Calu3 (cell line): Measurements from ENCODE around the gene PLEKHG4B. TPM values are rescaled to one million over a fixed set of nuclear protein-coding genes. Genes with fewer than 3 reads are reported as not detected.

ENCODE experiments used
- BruUV-seq: library from RNA; stranded (reverse); fragments of 400-500 nt; replicated peaks from 2 replicates; lab custom pipeline; 2021; lab: Mats Ljungman, UMichigan
- CTCF ChIA-PET: fragments of 300-600 bp; sonication (Branson Sonifier 250); formaldehyde crosslinking; loops from one replicate; lab custom pipeline; 2022; ENCODE audit warnings: antibody characterized with exemption; lab: Charles Lee
- DNase-seq: peaks from one replicate; pipeline ENCODE4 v3.0.0; 2022
- H3K27ac Mint-ChIP-seq: one replicate; pipeline ENCODE4 v1.8.0; 2022; ENCODE audit warnings: mixed read lengths; ENCODE audit not compliant: unreplicated experiment
- H3K27me3 Mint-ChIP-seq: one replicate; pipeline ENCODE4 v1.8.0; 2022; ENCODE audit warnings: mixed read lengths; ENCODE audit not compliant: unreplicated experiment
- H3K36me3 Mint-ChIP-seq: one replicate; pipeline ENCODE4 v1.8.0; 2022; ENCODE audit warnings: mild to moderate bottlenecking, moderate library complexity, mixed read lengths; ENCODE audit not compliant: insufficient read depth, unreplicated experiment
- H3K4me1 Mint-ChIP-seq: one replicate; pipeline ENCODE4 v1.8.0; 2022; ENCODE audit warnings: mild to moderate bottlenecking, low read depth, mixed read lengths; ENCODE audit not compliant: unreplicated experiment
- H3K4me3 Mint-ChIP-seq: one replicate; pipeline ENCODE4 v1.8.0; 2022; ENCODE audit warnings: mild to moderate bottlenecking, low read depth, moderate library complexity, mixed read lengths; ENCODE audit not compliant: unreplicated experiment
- H3K9me3 Mint-ChIP-seq: one replicate; pipeline ENCODE4 v1.8.0; 2022; ENCODE audit warnings: low read depth, mixed read lengths; ENCODE audit not compliant: unreplicated experiment
- intact Hi-C: fragments of 100-400 bp; cut with micrococcal nuclease; formaldehyde crosslinking; loops from one replicate; pipeline ENCODE4 v1.10.0; 2022; ENCODE audit not compliant: unreplicated experiment
- total RNA-seq: library from RNA; stranded (reverse); gene quantifications from 2 replicates; pipeline ENCODE4 v1.2.3, GENCODE V29; 2022
- TF ChIP-seq, protein P1 (sequence below): fragments of 200-600 bp; IDR thresholded peaks from one replicate; pipeline ENCODE4 v1.8.0; 2022; ENCODE audit warnings: antibody characterized with exemption; ENCODE audit not compliant: unreplicated experiment

PLEKHG4B gene
- total RNA-seq, 1 experiment from 2014 or later = 1.7 TPM

- intact Hi-C loops = no loop called here
- TF ChIP-seq, protein P1, sequence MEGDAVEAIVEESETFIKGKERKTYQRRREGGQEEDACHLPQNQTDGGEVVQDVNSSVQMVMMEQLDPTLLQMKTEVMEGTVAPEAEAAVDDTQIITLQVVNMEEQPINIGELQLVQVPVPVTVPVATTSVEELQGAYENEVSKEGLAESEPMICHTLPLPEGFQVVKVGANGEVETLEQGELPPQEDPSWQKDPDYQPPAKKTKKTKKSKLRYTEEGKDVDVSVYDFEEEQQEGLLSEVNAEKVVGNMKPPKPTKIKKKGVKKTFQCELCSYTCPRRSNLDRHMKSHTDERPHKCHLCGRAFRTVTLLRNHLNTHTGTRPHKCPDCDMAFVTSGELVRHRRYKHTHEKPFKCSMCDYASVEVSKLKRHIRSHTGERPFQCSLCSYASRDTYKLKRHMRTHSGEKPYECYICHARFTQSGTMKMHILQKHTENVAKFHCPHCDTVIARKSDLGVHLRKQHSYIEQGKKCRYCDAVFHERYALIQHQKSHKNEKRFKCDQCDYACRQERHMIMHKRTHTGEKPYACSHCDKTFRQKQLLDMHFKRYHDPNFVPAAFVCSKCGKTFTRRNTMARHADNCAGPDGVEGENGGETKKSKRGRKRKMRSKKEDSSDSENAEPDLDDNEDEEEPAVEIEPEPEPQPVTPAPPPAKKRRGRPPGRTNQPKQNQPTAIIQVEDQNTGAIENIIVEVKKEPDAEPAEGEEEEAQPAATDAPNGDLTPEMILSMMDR = no peak
- no peaks in the 10 kb centered on the region for H3K36me3 Mint-ChIP-seq
- DNase-seq = no peak
- peaks cover 9% of the 10 kb centered on the region for H3K4me1 Mint-ChIP-seq
- H3K9me3 Mint-ChIP-seq = no peaks in the 10 kb centered on the region
- no peak overlapping the region for H3K4me3 Mint-ChIP-seq
- H3K27ac Mint-ChIP-seq = no peak overlapping the region
- BruUV-seq = no TSS peak
- H3K27me3 Mint-ChIP-seq = peaks cover 17% of the 10 kb centered on the region
- CTCF ChIA-PET = no interaction called here
Observed at GRCh38 chr5:190366-191035, 98.5 kb downstream of the PLEKHG4B start.

DNA sequence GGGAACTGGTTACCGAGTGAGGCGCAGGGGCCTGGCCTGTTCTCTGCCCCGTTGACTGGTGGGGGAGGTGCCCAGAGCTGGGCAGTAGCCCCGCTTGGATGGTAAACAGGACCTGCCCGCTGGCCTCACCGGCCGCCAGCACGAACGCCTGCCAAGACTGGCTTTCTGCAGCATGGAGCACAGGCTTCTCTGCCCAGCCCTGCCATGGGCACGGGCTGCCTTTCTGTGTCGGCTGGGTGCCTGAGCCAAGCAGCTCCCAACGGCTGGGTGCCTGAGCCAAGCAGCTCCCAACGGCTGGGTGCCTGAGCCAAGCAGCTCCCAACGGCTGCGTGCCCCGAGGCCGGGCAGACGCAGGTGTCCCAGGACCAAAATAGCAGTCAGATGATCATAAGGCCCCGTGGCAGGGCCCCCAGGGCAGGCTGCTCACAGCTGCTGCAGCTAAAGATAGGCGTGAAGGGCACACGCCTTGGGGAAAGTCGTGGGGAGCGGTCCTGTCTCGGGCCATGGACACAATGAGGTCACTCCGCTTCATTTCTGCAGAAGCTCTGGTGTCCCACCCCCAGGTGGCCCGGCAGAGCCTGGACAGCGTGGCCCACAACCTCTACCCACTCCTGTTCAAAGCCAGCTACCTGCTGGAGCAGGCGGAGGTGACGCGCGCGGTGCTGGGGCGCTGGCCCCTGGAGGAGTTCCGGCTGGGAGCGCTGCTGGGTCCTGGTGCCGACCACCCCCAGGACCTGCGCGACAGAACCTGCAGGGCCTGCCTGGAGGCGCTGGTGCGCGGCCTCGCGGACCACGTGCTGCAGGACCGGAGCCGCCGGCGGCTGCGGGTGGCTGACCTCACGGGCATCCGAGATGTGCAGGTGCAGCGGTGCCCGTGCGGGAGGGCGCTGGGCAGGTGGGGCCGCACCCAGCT is 99.3 kb downstream of the PLEKHG4B start, which contains the start of gene LRRC14B:
LRRC14B (plus strand) TSS at position 460 of the 913 bp plus-strand sequence; CDS start at position 504, 44 bp downstream.
- peak; percentile 21 for DNase-seq
- Mint-ChIP-seq H3K36me3 (no peaks in the 10 kb centered on the region), H3K4me1 (peaks cover 9% of the 10 kb centered on the region), H3K4me3 (peak within 1 kb of the TSS; percentile 18), H3K27me3 (peaks cover 17% of the 10 kb centered on the region), H3K9me3 (no peaks in the 10 kb centered on the region), H3K27ac (no peak within 1 kb of the TSS)
- no TSS peak for BruUV-seq
- CTCF ChIA-PET = no interaction called here
- TF ChIP-seq, protein P1 = no peak
- intact Hi-C loops = no loop called here

- BruUV-seq = no TSS peak
- CTCF ChIA-PET = no interaction called here
- Mint-ChIP-seq H3K9me3 (no peaks in the 10 kb centered on the region), H3K4me3 (no peak overlapping the region), H3K27ac (no peak overlapping the region), H3K27me3 (peaks cover 17% of the 10 kb centered on the region), H3K36me3 (no peaks in the 10 kb centered on the region), H3K4me1 (peaks cover 9% of the 10 kb centered on the region)
- TF ChIP-seq, protein P1 = no peak
- intact Hi-C loops = no loop called here
- DNase-seq = no peak
Observed at GRCh38 chr5:191949-192690, 100.2 kb downstream of the PLEKHG4B start.

DNA sequence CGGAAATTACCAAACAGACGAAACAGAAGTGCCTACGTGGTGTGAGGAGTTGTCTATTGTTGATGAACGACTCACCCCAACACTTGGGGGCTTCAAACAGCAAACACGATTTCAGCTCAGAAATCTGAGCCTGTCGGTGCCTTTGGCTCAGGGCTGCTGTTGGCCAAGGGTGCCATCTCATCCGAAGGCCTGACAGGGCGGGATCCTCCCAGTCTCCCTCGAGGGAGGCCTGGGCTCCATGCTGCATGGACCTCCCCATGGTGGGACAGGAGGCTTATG is 100.7 kb downstream of the PLEKHG4B start:
- TF ChIP-seq, protein P1 = no peak
- H3K4me1 Mint-ChIP-seq = peaks cover 9% of the 10 kb centered on the region
- CTCF ChIA-PET = no interaction called here
- H3K4me3 Mint-ChIP-seq = no peak overlapping the region
- H3K36me3 Mint-ChIP-seq = no peaks in the 10 kb centered on the region
- no peaks in the 10 kb centered on the region for H3K9me3 Mint-ChIP-seq
- no peak for DNase-seq
- peaks cover 17% of the 10 kb centered on the region for H3K27me3 Mint-ChIP-seq
- intact Hi-C loops = no loop called here
- BruUV-seq = no TSS peak
- no peak overlapping the region for H3K27ac Mint-ChIP-seq
